Measurements from ENCODE around the gene CBLL2.

- TF ChIP-seq CTCF (IDR thresholded peaks at IDR 0.05) (no peak), EP300 (IDR thresholded peaks at IDR 0.05) (no peak), POLR2AphosphoS5 (IDR thresholded peaks at IDR 0.05) (no peak)
Observed at GRCh38 chrX:22248401-22248800, 24.3 kb upstream of the CBLL2 start.

Measured in sigmoid colon (tissue), 4 donors.